ENCODE measurements around the gene MAD2L2.

MAD2L2 gene

DNA sequence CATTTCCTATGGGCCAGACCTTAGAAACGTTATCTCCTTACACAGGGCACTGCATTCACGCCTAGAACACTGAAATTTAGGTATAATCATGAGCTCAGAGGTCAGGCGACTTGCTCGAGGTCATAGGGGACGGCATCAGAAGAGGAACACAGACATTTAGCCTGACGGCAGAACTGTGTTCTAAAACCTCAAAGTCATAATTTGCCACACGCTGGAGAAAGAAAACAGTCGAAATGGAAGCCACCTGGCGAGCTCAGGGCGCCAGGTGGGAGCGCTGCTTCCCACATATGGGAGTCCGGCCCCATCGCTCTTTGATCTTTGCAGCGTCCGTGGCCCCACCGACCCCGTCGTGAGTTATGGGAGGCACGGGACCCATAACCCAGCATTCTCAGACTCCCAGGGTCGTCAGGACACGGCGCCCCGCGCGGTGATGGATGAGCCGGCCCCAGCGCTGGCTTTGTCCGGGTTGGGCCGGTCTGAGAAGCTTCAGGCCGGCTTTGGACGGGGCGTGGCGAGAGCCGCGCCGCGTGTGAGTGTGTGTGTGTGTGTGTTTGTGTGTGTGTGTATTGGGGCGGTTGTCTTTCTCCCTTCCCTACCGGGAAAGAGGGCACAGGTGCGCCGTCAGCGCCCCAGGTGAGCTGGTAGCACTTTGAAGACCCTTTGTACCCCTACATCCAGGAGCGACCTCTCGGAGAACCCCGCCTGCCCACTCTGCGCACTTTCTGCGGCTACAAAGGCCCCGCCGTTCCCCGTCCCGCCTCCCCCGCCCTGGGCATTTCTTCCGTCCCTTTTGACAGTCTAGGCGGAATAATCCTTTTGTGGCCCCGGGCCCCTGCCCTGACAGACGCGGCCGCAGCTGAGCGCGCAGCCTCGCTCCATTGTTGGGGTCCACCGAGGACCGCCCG, 9.7 kb upstream of the MAD2L2 start:
- peak overlapping the region; percentile 32 for H3K23ac ChIP-seq (ENCODE audit: low read depth, low read length, poor library complexity)
- H2BK120ac ChIP-seq (ENCODE audit: low read depth, low read length), result peak overlapping the region; percentile 100
- no peaks in the 10 kb centered on the region for H3K79me1 ChIP-seq (ENCODE audit: low read depth, low read length)
- H4K8ac ChIP-seq (ENCODE audit: low read depth, low read length), result no peak overlapping the region
- H3K4me1 ChIP-seq (ENCODE audit: control insufficient read depth in 2 of 2, insufficient read depth in 1 of 2, low read depth in 1 of 2, low read length in 2 of 2), result peaks cover 22 to 26% of the 10 kb centered on the region in 2 donors
- H3K18ac ChIP-seq (ENCODE audit: low read length), result peak overlapping the region; percentile 99
- H3K9ac ChIP-seq (ENCODE audit: low read depth, low read length, poor library complexity), result peak overlapping the region; percentile 88
- peaks cover 0 to 13% of the 10 kb centered on the region in 2 donors for H3K36me3 ChIP-seq (replicated peaks in 1 of 2; ENCODE audit: control insufficient read depth in 2 of 2, insufficient read depth in 2 of 2, low read length in 2 of 2)
- peak overlapping the region; percentile 2 for H2BK12ac ChIP-seq (ENCODE audit: low read length)
- H3K4me2 ChIP-seq (ENCODE audit: insufficient read depth, low read length, poor library complexity, severe bottlenecking), result peak overlapping the region; percentile 92
- peaks cover 0 to 12% (median 0%) of the 10 kb centered on the region in 3 experiments for H3K27me3 ChIP-seq (ENCODE audit: control insufficient read depth in 3 of 3, insufficient read depth in 3 of 3, low read depth in 1 of 3, low read length in 3 of 3)
- peak overlapping the region; percentile 94 for H3K14ac ChIP-seq (ENCODE audit: low read length)
- H3K27ac ChIP-seq (replicated peaks; ENCODE audit: low read length), result peak overlapping the region; percentile 43
- peak overlapping the region; percentile 50 for H2BK5ac ChIP-seq (ENCODE audit: low read length)
- H3K4me3 ChIP-seq (ENCODE audit: low read length in 2 of 2), result peak overlapping the region; percentile 69 to 95
- no CpG with 5 or more reads among the region's 64 CpGs for WGBS, 2 donors (ENCODE audit: extremely low coverage in 2 of 2, insufficient read length in 2 of 2, insufficient replicate concordance in 1 of 2)
- peak overlapping the region; percentile 80 for H2AFZ ChIP-seq (ENCODE audit: low read length)
- H2BK15ac ChIP-seq (ENCODE audit: low read length), result peak overlapping the region; percentile 84
- H4K91ac ChIP-seq (ENCODE audit: low read depth, low read length, poor library complexity), result peak overlapping the region; percentile 79
- DNase-seq (ENCODE audit: low spot score), result no peak
- H2AK5ac ChIP-seq (ENCODE audit: low read depth, low read length), result peak overlapping the region; percentile 89
- H3K4ac ChIP-seq (ENCODE audit: low read length), result peak overlapping the region; percentile 98
- no peaks in the 10 kb centered on the region for H3K9me3 ChIP-seq (replicated peaks in 1 of 2; ENCODE audit: control insufficient read depth in 2 of 2, insufficient read depth in 1 of 2, low read depth in 1 of 2, low read length in 2 of 2)

DNA sequence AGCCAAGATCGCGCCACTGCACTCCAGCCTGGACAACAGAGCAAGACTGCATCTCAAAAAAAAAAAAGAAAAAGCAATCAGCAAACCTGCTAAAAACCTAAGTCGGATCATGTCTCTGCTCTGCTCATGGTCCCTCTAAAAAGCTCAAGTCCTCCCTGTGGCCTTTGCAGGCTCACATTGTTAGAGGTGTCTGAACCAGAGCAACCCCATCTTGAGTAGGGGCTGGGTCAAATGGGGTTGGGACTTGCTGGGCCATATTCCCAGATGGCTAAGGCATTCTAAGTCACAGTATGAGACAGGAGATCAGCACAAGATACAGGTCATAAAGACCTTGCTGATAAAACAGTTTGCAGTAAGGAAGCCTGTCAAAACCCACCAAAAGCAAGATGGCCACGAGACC, 7.6 kb upstream of the MAD2L2 start:
- Histone ChIP-seq H3K14ac (ENCODE audit: low read length) (no peak overlapping the region), H3K9me3 (replicated peaks in 1 of 2; ENCODE audit: control insufficient read depth in 2 of 2, insufficient read depth in 1 of 2, low read depth in 1 of 2, low read length in 2 of 2) (no peaks in the 10 kb centered on the region), H2AFZ (ENCODE audit: low read length) (no peak overlapping the region), H3K18ac (ENCODE audit: low read length) (peak overlapping the region; percentile 3), H3K9ac (ENCODE audit: low read depth, low read length, poor library complexity) (no peak overlapping the region), H3K4me3 (ENCODE audit: low read length in 2 of 2) (no peak overlapping the region), H4K91ac (ENCODE audit: low read depth, low read length, poor library complexity) (no peak overlapping the region), H3K27me3 (ENCODE audit: control insufficient read depth in 3 of 3, insufficient read depth in 3 of 3, low read depth in 1 of 3, low read length in 3 of 3) (peaks cover 0 to 8% (median 0%) of the 10 kb centered on the region in 3 experiments), H3K4me2 (ENCODE audit: insufficient read depth, low read length, poor library complexity, severe bottlenecking) (no peak overlapping the region), H2BK12ac (ENCODE audit: low read length) (no peak overlapping the region), H3K4me1 (ENCODE audit: control insufficient read depth in 2 of 2, insufficient read depth in 1 of 2, low read depth in 1 of 2, low read length in 2 of 2) (peaks cover 17 to 22% of the 10 kb centered on the region in 2 donors), H3K23ac (ENCODE audit: low read depth, low read length, poor library complexity) (no peak overlapping the region), H4K8ac (ENCODE audit: low read depth, low read length) (no peak overlapping the region), H3K4ac (ENCODE audit: low read length) (no peak overlapping the region), H3K79me1 (ENCODE audit: low read depth, low read length) (no peaks in the 10 kb centered on the region), H2BK120ac (ENCODE audit: low read depth, low read length) (no peak overlapping the region), H2BK15ac (ENCODE audit: low read length) (no peak overlapping the region), H3K27ac (replicated peaks; ENCODE audit: low read length) (no peak overlapping the region), H2BK5ac (ENCODE audit: low read length) (no peak overlapping the region), H2AK5ac (ENCODE audit: low read depth, low read length) (no peak overlapping the region), H3K36me3 (replicated peaks in 1 of 2; ENCODE audit: control insufficient read depth in 2 of 2, insufficient read depth in 2 of 2, low read length in 2 of 2) (peaks cover 0 to 14% of the 10 kb centered on the region in 2 donors)
- no CpG with 5 or more reads among the region's 4 CpGs for WGBS, 2 donors (ENCODE audit: extremely low coverage in 2 of 2, insufficient read length in 2 of 2, insufficient replicate concordance in 1 of 2)
- no peak for DNase-seq (ENCODE audit: low spot score)

DNA sequence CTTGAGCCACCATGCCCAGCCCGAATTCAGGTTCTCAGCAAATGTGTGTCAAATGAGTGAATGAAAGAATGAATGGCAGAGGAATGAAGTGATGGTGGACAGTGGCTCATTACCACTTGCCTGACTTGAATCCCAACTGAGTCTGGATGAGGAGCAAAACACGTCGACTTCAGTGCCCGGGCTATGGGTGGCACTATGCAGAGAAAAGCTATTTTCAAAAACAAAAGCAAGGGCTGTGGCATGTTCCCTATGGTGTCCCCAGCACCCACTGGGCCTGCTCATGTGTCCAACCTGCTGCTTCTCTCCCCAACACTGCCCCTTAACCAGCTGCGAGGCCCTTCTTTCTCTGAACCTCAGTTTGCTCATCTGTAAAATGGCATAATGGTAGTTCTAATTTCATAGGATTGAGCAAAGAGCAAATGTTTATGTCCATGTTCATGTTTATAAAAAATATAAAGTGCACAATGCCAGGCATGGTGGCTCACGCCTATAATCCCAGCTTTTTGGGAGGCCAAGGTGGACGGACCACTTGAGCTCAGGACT, 4.3 kb upstream of the MAD2L2 start:
- Histone ChIP-seq H3K27me3 (ENCODE audit: control insufficient read depth in 3 of 3, insufficient read depth in 3 of 3, low read depth in 1 of 3, low read length in 3 of 3) (no peaks in the 10 kb centered on the region), H3K23ac (ENCODE audit: low read depth, low read length, poor library complexity) (no peak overlapping the region)

DNA sequence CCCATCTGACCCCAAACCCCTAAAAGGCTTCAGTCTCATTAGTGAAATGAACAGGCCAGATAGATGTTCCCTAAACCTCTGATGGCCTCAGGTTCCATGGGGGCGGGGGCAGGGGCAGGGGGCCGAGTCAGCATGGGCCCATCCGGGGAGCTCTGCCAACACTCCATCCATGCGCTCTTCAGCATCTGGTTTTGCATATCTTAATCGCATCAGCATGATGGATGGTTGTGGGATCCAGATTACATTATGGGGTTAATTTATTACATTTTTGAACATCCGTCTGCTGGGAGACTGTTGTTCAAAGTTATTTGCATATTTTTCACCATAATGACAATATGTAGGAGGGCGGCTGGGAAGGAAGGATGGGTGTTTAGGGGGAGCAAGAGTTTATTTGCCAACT, 3.1 kb upstream of the MAD2L2 start:
- H3K9ac ChIP-seq (ENCODE audit: low read depth, low read length, poor library complexity), result no peak overlapping the region
- H2BK15ac ChIP-seq (ENCODE audit: low read length), result no peak overlapping the region
- no peaks in the 10 kb centered on the region for H3K27me3 ChIP-seq (ENCODE audit: control insufficient read depth in 3 of 3, insufficient read depth in 3 of 3, low read depth in 1 of 3, low read length in 3 of 3)
- no peak overlapping the region for H2AFZ ChIP-seq (ENCODE audit: low read length)
- H2BK12ac ChIP-seq (ENCODE audit: low read length), result no peak overlapping the region
- H2BK5ac ChIP-seq (ENCODE audit: low read length), result no peak overlapping the region
- peaks cover 6% of the 10 kb centered on the region for H3K79me1 ChIP-seq (ENCODE audit: low read depth, low read length)
- peaks cover 0 to 22% of the 10 kb centered on the region in 2 donors for H3K36me3 ChIP-seq (replicated peaks in 1 of 2; ENCODE audit: control insufficient read depth in 2 of 2, insufficient read depth in 2 of 2, low read length in 2 of 2)
- no peak overlapping the region for H2AK5ac ChIP-seq (ENCODE audit: low read depth, low read length)
- no peak overlapping the region for H3K23ac ChIP-seq (ENCODE audit: low read depth, low read length, poor library complexity)
- H3K14ac ChIP-seq (ENCODE audit: low read length), result no peak overlapping the region
- no peak overlapping the region for H3K4me3 ChIP-seq (ENCODE audit: low read length in 2 of 2)
- H4K91ac ChIP-seq (ENCODE audit: low read depth, low read length, poor library complexity), result no peak overlapping the region
- H4K8ac ChIP-seq (ENCODE audit: low read depth, low read length), result no peak overlapping the region
- H2BK120ac ChIP-seq (ENCODE audit: low read depth, low read length), result no peak overlapping the region
- H3K27ac ChIP-seq (replicated peaks; ENCODE audit: low read length), result no peak overlapping the region
- no CpG with 5 or more reads among the region's 7 CpGs for WGBS, 2 donors (ENCODE audit: extremely low coverage in 2 of 2, insufficient read length in 2 of 2, insufficient replicate concordance in 1 of 2)
- no peak overlapping the region for H3K4me2 ChIP-seq (ENCODE audit: insufficient read depth, low read length, poor library complexity, severe bottlenecking)
- no peaks in the 10 kb centered on the region for H3K9me3 ChIP-seq (replicated peaks in 1 of 2; ENCODE audit: control insufficient read depth in 2 of 2, insufficient read depth in 1 of 2, low read depth in 1 of 2, low read length in 2 of 2)
- no peak overlapping the region for H3K4ac ChIP-seq (ENCODE audit: low read length)
- no peak overlapping the region for H3K18ac ChIP-seq (ENCODE audit: low read length)
- no peak for DNase-seq (ENCODE audit: low spot score)
- peaks cover 10 to 15% of the 10 kb centered on the region in 2 donors for H3K4me1 ChIP-seq (ENCODE audit: control insufficient read depth in 2 of 2, insufficient read depth in 1 of 2, low read depth in 1 of 2, low read length in 2 of 2)

More for the DNA sequence above, 4.3 kb upstream of the MAD2L2 start:
- peaks cover 0 to 14% of the 10 kb centered on the region in 2 donors for H3K36me3 ChIP-seq (replicated peaks in 1 of 2; ENCODE audit: control insufficient read depth in 2 of 2, insufficient read depth in 2 of 2, low read length in 2 of 2)
- no peak overlapping the region for H3K18ac ChIP-seq (ENCODE audit: low read length)
- H2BK12ac ChIP-seq (ENCODE audit: low read length), result no peak overlapping the region
- no peak overlapping the region for H3K4me3 ChIP-seq (ENCODE audit: low read length in 2 of 2)
- peaks cover 6% of the 10 kb centered on the region for H3K79me1 ChIP-seq (ENCODE audit: low read depth, low read length)
- H4K91ac ChIP-seq (ENCODE audit: low read depth, low read length, poor library complexity), result no peak overlapping the region
- no peak overlapping the region for H3K9ac ChIP-seq (ENCODE audit: low read depth, low read length, poor library complexity)
- no peak overlapping the region for H2AK5ac ChIP-seq (ENCODE audit: low read depth, low read length)
- H3K14ac ChIP-seq (ENCODE audit: low read length), result no peak overlapping the region
- no peak overlapping the region for H2AFZ ChIP-seq (ENCODE audit: low read length)
- peaks cover 17 to 27% of the 10 kb centered on the region in 2 donors for H3K4me1 ChIP-seq (ENCODE audit: control insufficient read depth in 2 of 2, insufficient read depth in 1 of 2, low read depth in 1 of 2, low read length in 2 of 2)
- DNase-seq (ENCODE audit: low spot score), result no peak
- no peak overlapping the region for H3K27ac ChIP-seq (replicated peaks; ENCODE audit: low read length)
- no peaks in the 10 kb centered on the region for H3K9me3 ChIP-seq (replicated peaks in 1 of 2; ENCODE audit: control insufficient read depth in 2 of 2, insufficient read depth in 1 of 2, low read depth in 1 of 2, low read length in 2 of 2)
- H2BK15ac ChIP-seq (ENCODE audit: low read length), result no peak overlapping the region
- H3K4ac ChIP-seq (ENCODE audit: low read length), result no peak overlapping the region
- H2BK120ac ChIP-seq (ENCODE audit: low read depth, low read length), result no peak overlapping the region
- no CpG with 5 or more reads among the region's 7 CpGs for WGBS, 2 donors (ENCODE audit: extremely low coverage in 2 of 2, insufficient read length in 2 of 2, insufficient replicate concordance in 1 of 2)
- no peak overlapping the region for H2BK5ac ChIP-seq (ENCODE audit: low read length)
- H3K4me2 ChIP-seq (ENCODE audit: insufficient read depth, low read length, poor library complexity, severe bottlenecking), result no peak overlapping the region
- H4K8ac ChIP-seq (ENCODE audit: low read depth, low read length), result no peak overlapping the region

All from neuronal stem cell (in vitro differentiated cells).